GM10266 (cell line): ENCODE results near the gene ABCC6.
"Not testable (repeated sequence)": the region's sequence is repeated elsewhere in the genome, so short reads cannot be mapped to it uniquely, and the experiment has no call there.

ENCODE experiments used
- DNase-seq: peaks from one replicate; pipeline ENCODE4 v3.0.0; 2012; ENCODE audit errors: extremely low spot score

Gene ABCC6

GRCh38 chr16:16222850-16223661, at the start of gene ABCC6:
Gene ABCC6 (minus strand): TSS chr16:16223494. CDS start chr16:16223434, 60 bp downstream.
- DNase-seq, result not testable (repeated sequence)

GRCh38 chr16:16272573-16273221, 49.4 kb upstream of the ABCC6 start:
- DNase-seq, result not testable (repeated sequence)

- DNase-seq, result not testable (repeated sequence)
Measured at GRCh38 chr16:16271658-16272057, 48.4 kb upstream of the ABCC6 start.

- DNase-seq, result not testable (repeated sequence)
Measured at GRCh38 chr16:16268185-16268808, 45.0 kb upstream of the ABCC6 start.

GRCh38 chr16:16267708-16268107, 44.4 kb upstream of the ABCC6 start:
- not testable (repeated sequence) for DNase-seq

GRCh38 chr16:16265044-16265443, 41.8 kb upstream of the ABCC6 start:
- DNase-seq, result not testable (repeated sequence)

GRCh38 chr16:16263947-16264346, 40.7 kb upstream of the ABCC6 start:
- not testable (repeated sequence) for DNase-seq

GRCh38 chr16:16262954-16263555, 39.8 kb upstream of the ABCC6 start:
- not testable (repeated sequence) for DNase-seq

- DNase-seq, result not testable (repeated sequence)
Measured at GRCh38 chr16:16259971-16260370, 36.7 kb upstream of the ABCC6 start.

- not testable (repeated sequence) for DNase-seq
Measured at GRCh38 chr16:16258822-16259221, 35.5 kb upstream of the ABCC6 start.

GRCh38 chr16:16257301-16257923, 34.1 kb upstream of the ABCC6 start:
- DNase-seq, result not testable (repeated sequence)

- not testable (repeated sequence) for DNase-seq
Measured at GRCh38 chr16:16252377-16252776, 29.1 kb upstream of the ABCC6 start.

GRCh38 chr16:16249621-16250330, 26.5 kb upstream of the ABCC6 start:
- DNase-seq, result not testable (repeated sequence)

GRCh38 chr16:16247439-16247838, 24.1 kb upstream of the ABCC6 start:
- not testable (repeated sequence) for DNase-seq

GRCh38 chr16:16246578-16247262, 23.4 kb upstream of the ABCC6 start:
- DNase-seq, result not testable (repeated sequence)

GRCh38 chr16:16243886-16244285, 20.6 kb upstream of the ABCC6 start:
- not testable (repeated sequence) for DNase-seq

- DNase-seq, result not testable (repeated sequence)
Measured at GRCh38 chr16:16240667-16241066, 17.4 kb upstream of the ABCC6 start.

- DNase-seq, result not testable (repeated sequence)
Measured at GRCh38 chr16:16237738-16238137, 14.4 kb upstream of the ABCC6 start.

- DNase-seq, result not testable (repeated sequence)
Measured at GRCh38 chr16:16237071-16237470, 13.8 kb upstream of the ABCC6 start.

GRCh38 chr16:16232692-16233061, 9.4 kb upstream of the ABCC6 start:
- not testable (repeated sequence) for DNase-seq
